ENCODE results near the gene SURF1. TPM values are rescaled to one million over a fixed set of nuclear protein-coding genes. Genes with fewer than 3 reads are reported as not detected.
"Not testable (repeated sequence)": the region's sequence is repeated elsewhere in the genome, so short reads cannot be mapped to it uniquely, and the experiment has no call there.

SURF1 gene
- total and polyA plus RNA-seq, 7 donors, result 27.7 to 127 (median 54.9) TPM

DNA sequence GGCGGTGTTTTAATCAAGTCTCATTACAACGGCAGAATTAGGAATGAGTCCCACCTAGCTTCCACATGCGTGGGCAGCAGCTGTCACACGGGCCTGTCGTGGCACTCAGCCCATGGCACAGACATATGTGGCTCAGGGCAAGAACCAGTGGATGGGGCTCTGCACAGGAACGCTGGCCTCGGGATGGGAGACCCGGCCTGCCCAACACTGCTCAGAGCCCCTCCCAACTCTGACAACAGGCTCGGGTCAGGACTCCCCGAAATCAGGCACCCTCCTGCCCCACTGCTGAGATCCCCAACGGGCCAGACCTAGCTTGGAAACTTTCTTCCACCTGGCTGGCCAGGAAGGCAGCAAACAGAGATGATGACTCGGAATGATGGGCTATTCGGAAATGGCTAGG is 15.4 kb downstream of the SURF1 start:
- intact Hi-C loops (cut with DNase I), result no loop called here
- WGBS, 3 donors, result 63 to 71% (median 70%) methylated on average over 13 of the region's 13 CpGs
- H3K9me3 ChIP-seq, result no peaks in the 10 kb centered on the region
- ATAC-seq, result no peak
- H3K27me3 ChIP-seq (ENCODE audit: insufficient read depth in 3 of 3, low read length in 2 of 3), result no peaks in the 10 kb centered on the region
- no peak overlapping the region for H3K4me3 ChIP-seq
- no peak overlapping the region for H3K27ac ChIP-seq
- peaks cover 14% of the 10 kb centered on the region for H3K4me1 ChIP-seq
- TF ChIP-seq, protein P1, sequence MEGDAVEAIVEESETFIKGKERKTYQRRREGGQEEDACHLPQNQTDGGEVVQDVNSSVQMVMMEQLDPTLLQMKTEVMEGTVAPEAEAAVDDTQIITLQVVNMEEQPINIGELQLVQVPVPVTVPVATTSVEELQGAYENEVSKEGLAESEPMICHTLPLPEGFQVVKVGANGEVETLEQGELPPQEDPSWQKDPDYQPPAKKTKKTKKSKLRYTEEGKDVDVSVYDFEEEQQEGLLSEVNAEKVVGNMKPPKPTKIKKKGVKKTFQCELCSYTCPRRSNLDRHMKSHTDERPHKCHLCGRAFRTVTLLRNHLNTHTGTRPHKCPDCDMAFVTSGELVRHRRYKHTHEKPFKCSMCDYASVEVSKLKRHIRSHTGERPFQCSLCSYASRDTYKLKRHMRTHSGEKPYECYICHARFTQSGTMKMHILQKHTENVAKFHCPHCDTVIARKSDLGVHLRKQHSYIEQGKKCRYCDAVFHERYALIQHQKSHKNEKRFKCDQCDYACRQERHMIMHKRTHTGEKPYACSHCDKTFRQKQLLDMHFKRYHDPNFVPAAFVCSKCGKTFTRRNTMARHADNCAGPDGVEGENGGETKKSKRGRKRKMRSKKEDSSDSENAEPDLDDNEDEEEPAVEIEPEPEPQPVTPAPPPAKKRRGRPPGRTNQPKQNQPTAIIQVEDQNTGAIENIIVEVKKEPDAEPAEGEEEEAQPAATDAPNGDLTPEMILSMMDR (IDR thresholded peaks at IDR 0.05), result no peak
- DNase-seq, result no peak
- peaks cover 13 to 74% of the 10 kb centered on the region in 2 donors for H3K36me3 ChIP-seq (ENCODE audit: insufficient read depth in 1 of 2, low read depth in 1 of 2)

DNA sequence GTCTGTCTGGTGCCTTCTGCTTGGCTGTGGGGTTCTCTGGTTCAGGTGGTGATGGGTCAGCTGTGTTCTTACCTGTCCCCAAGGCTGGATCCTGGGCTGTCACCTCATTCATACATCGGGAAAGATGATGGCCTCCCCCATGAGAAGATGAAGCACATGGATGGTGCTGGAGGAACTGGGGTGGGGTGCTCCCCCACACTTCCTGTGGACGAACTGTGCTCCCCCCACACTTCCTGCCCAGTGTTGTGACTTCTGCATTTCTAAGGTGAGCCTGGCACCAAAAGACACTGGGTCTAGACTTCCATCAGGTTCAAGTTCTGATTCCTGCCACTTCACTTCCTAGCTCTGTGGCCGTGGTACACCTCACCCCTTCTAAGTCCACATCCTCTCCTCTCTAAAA is 16.0 kb downstream of the SURF1 start:
- 76 to 84% (median 83%) methylated on average over 3 of the region's 3 CpGs for WGBS, 3 donors

DNA sequence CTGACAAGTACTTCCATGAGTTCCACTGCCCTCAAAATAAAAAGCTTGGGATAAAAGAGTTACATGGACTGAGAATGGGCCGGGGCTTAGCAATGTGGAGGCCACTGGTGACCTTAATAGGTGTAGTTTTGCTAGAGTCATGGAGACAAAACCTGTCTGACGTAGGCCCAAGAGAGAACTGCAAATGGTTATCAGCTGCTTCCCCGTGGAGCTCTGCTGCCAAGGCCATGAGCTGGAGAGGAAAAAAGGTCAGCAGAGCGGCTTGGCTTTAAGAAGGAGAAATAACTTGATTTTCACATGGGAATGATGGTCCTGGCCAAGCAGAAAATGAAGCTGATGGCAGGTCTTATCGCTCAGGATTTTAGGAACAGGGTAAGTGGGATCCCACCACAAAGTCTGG is 16.6 kb downstream of the SURF1 start:
- intact Hi-C loops (cut with DNase I), result loop anchor here (5.0 to 10.0 kb wide), 2 partner anchors 38 to 295 kb away; partner anchors contain the start of genes STKLD1 (in 1 of the 2) and SURF4 (in 1 of the 2)
- ATAC-seq (no peak), DNase-seq (no peak)
- no peak overlapping the region for H3K4me3 ChIP-seq
- H3K4me1 ChIP-seq, result peaks cover 21% of the 10 kb centered on the region
- TF ChIP-seq, protein P1 (IDR thresholded peaks at IDR 0.05), result no peak
- 63 to 87% (median 80%) methylated on average over 5 of the region's 5 CpGs for WGBS, 3 donors
- H3K27ac ChIP-seq, result peak overlapping the region; percentile 58
- no peaks in the 10 kb centered on the region for H3K27me3 ChIP-seq (ENCODE audit: insufficient read depth in 3 of 3, low read length in 2 of 3)
- peaks cover 13 to 66% of the 10 kb centered on the region in 2 donors for H3K36me3 ChIP-seq (ENCODE audit: insufficient read depth in 1 of 2, low read depth in 1 of 2)
- H3K9me3 ChIP-seq, result no peaks in the 10 kb centered on the region

More for the DNA sequence above, 16.0 kb downstream of the SURF1 start:
- H3K4me1 ChIP-seq, result peaks cover 15% of the 10 kb centered on the region
- no peak for DNase-seq
- TF ChIP-seq, protein P1 (IDR thresholded peaks at IDR 0.05), result no peak
- no peak for ATAC-seq
- H3K9me3 ChIP-seq, result no peaks in the 10 kb centered on the region
- H3K36me3 ChIP-seq (ENCODE audit: insufficient read depth in 1 of 2, low read depth in 1 of 2), result peaks cover 13 to 68% of the 10 kb centered on the region in 2 donors
- H3K27ac ChIP-seq, result no peak overlapping the region
- no peak overlapping the region for H3K4me3 ChIP-seq
- no peaks in the 10 kb centered on the region for H3K27me3 ChIP-seq (ENCODE audit: insufficient read depth in 3 of 3, low read length in 2 of 3)
- intact Hi-C loops (cut with DNase I), result no loop called here

DNA sequence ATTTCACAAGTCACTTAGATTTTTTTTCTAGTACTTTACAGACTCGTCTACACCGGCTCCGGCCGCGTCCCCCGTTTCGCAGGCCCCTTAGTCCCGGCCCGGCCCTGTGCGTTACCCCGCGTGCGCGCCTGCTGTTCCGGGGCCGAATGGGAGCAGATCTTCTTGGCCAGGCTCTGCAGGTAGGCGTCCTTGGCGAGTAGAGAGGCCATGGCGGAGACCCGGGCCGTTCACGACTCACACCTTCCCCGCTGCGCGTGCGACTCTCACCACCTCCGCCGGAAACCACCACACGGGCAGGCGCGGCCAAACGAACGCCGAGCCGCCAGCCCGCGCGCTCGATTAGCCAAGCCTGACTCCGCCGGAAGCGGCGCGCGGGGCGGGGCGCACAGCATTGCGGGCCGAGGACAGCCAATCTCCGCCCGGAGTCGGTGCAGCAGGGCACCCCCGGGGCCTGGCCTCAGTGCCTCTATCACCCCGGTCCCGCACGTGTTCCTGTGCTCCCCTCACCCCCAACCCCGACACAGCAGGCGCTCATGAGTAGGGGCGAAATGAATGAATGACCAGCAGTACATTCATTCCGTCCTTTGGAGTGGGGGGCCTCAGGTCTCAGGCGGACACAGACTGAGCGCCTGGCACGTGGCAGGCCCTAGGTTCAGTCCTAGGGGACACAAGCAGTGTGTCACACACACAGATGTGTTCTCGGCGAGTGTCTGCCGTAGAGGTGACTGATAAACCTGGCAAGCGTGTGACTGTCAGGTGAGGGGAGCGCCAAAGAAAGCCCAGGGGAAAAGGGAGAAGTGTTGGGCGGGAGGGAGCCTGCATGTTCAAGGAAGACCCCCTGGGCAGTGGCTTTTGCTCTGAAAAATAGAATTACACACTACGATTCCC is 20.1 kb downstream of the SURF1 start, which contains the start of gene SURF6:
TSS of gene SURF6 (minus strand) at position 265 of the 888 bp plus-strand sequence. CDS start at position 209, 56 bp downstream.
- intact Hi-C loops (cut with DNase I), result loop anchor here (5.0 to 10.0 kb wide), 2 partner anchors 41 to 291 kb away; partner anchors contain the start of genes STKLD1 (in 1 of the 2) and SURF4 (in 1 of the 2)
- peak within 1 kb of the TSS; percentile 88 for H3K27ac ChIP-seq
- H3K9me3 ChIP-seq, result no peaks in the 10 kb centered on the region
- TF ChIP-seq, protein P1 (IDR thresholded peaks at IDR 0.05), result no peak
- peaks cover 24% of the 10 kb centered on the region for H3K4me1 ChIP-seq
- H3K36me3 ChIP-seq (ENCODE audit: insufficient read depth in 1 of 2, low read depth in 1 of 2), result peaks cover 15 to 66% of the 10 kb centered on the region in 2 donors
- ATAC-seq (peak; percentile 96 to 97 (median 97)), DNase-seq (peak; percentile 95 to 96)
- WGBS, 3 donors, result 2 to 3% (median 3%) methylated on average over 66 to 70 of the region's 70 CpGs
- H3K27me3 ChIP-seq (ENCODE audit: insufficient read depth in 3 of 3, low read length in 2 of 3), result no peaks in the 10 kb centered on the region
- H3K4me3 ChIP-seq, result peak within 1 kb of the TSS; percentile 87

DNA sequence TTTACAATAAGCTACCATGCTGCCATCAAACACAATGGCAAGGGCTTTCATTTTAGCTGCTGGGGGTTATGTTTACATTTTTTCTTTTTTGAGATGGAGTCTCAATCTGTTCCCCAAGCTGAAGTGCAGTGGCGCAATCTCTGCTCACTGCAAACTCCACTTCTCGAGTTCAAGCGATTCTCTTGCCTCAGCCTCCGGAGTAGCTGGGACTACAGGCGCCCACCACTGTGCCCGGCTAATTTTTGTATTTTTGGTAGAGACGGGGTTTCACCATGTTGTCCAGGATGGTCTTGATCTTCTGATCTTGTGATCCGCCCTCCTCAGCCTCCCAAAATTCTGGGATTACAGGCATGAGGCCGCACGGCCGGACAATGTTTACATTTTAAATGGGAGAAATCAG is 21.4 kb downstream of the SURF1 start:
- not testable (repeated sequence) for ATAC-seq; H3K27ac ChIP-seq; H3K9me3 ChIP-seq; H3K27me3 ChIP-seq (ENCODE audit: insufficient read depth in 3 of 3, low read length in 2 of 3)
- Histone ChIP-seq H3K4me1 (peaks cover 23% of the 10 kb centered on the region), H3K4me3 (peak overlapping the region; percentile 87), H3K36me3 (ENCODE audit: insufficient read depth in 1 of 2, low read depth in 1 of 2) (peaks cover 11 to 66% of the 10 kb centered on the region in 2 donors)
- peak in 1 of 2 donors; percentile 25 for DNase-seq
- intact Hi-C loops (cut with DNase I), result loop anchor here (5.0 to 10.0 kb wide), 4 partner anchors 42 to 290 kb away; partner anchors contain the start of genes SLC2A6 (in 1 of the 2), STKLD1 (in 1 of the 2) and SURF4 (in 1 of the 2)
- WGBS, 3 donors, result 81 to 85% (median 83%) methylated on average over 11 of the region's 11 CpGs

All from psoas muscle (tissue), 8 donors.